NCI-H1105 (cell line): ENCODE results near the gene STAP2.

ENCODE experiments used
- DNase-seq: peaks from one replicate; lab custom pipeline; 2025; lab: John Stamatoyannopoulos, UW

STAP2 gene

DNA sequence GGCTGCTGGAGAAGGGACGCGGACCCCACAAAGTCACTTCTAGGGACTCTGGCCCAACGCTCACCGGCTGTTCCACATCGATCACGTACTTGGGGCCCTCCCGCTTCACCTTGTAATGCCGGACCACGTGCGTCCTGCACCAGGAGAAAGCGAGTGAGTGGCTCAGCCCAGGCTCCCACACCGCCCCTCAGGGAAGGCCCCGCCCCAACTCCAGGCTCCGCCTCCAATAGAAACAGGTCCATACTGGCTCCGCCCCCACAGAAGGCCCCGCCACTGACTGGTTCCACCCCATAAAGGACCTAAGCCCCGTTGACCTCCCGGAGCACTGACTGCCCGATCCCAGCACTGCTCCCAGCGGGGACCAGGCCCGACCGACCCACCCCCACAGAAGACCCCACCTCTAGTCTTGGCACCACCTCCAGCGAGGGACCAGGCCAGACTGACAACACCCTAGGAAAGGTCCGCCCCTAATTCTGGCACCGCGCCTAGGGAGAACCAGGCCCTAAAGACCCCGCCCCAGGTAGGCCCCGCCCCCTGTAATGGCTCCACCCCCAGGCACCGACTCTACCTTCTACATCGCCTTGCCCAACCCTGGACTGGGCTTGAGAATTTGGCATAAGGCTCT is 11.3 kb downstream of the STAP2 start:
- no peak for DNase-seq

DNA sequence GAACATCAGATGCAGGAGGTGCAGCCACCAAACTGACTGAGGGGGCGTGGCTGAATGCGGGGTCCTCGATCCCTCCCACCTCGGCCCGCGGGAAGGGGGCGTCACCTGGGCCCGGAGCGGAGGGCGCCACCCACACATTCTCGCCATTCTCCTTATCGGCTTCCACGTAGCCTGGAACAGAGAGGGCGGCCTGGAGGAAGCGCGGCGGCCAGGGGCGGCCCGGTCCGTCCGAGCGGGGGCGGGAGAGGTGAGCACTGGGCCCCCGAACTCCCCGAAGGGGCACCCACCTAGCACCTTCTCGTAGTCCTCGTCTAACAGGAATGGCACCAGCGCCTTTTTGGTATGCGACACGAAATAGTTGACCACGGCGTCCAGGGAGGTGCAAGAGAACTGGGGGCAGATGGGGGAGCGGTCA is 11.8 kb downstream of the STAP2 start:
- no peak for DNase-seq

DNA sequence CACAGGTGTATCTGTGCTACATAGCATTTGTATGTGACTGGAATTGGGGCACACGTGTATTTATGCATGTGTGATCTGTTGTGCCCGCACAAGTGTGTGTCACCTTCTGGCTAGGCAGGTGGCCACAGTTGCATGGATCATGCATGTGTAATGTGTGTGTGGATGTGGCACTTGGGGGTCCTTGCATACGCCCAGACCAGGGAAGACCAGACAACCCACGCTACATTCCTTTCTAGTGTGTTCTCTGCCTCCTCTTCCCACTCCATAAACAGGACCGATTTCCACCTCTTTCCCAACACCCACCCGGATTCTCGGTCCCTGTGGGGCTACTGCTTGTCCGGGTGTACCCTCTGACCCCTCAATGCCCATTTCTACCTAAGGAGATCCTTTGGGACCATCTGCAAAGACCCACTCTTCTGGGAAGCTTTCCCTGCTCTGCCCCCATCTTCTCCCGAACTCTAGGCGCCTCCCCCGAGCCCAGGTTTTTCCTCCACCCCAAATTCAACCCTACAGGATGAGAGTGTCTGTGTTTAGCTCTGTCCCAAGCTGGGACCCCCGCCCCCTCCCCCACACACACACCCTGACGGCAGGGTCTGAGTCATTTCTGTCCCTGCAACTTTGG is 12.3 kb downstream of the STAP2 start:
- DNase-seq, result no peak

- DNase-seq, result no peak
Observed at GRCh38 chr19:4324228-4324627, 14.4 kb downstream of the STAP2 start.

- no peak for DNase-seq
Observed at GRCh38 chr19:4323692-4324091, 14.9 kb downstream of the STAP2 start.

GRCh38 chr19:4322942-4323665 is 15.5 kb downstream of the STAP2 start:
- no peak for DNase-seq

DNA sequence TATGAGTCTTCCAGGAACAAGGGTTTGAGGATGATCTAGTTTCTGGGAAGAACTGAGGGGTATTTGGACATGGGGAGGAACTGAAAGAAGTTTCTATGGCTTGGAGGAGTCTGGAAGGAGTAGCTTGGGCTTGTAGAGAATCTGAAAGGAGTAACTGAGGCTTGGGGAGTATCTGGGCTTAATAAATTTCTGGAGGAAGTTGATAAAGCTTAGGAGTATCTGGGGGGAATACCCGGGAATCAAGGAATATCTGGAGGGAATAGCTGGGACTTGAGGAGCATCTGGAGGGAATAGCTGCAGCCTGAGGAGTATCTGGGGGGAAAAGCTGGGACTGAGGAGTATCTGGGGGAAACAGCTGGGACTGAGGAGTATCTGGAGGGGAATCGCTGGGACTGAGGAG is 18.2 kb downstream of the STAP2 start:
- no peak for DNase-seq

- DNase-seq, result no peak
Observed at GRCh38 chr19:4319067-4319718, 19.4 kb downstream of the STAP2 start.

DNA sequence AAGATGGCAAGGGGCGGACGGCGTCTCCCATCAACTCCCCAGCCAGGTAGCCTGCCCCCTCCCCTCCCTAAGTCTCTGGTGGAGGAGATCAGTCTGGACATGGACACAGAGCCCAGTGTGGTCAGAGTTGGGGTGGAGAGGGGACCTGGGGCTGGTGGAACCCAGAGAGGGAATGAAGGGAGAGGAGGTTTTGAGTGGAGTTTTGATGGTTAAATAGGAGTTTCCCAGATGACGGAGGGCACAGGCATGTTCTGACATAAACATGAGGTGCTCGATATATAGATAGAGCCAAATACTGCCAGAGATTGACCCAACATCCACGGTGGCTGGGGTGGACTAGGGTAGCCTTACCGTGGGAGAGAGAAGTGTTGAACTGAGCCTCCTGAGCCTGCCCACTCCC is 20.2 kb downstream of the STAP2 start:
- no peak for DNase-seq

- DNase-seq, result no peak
Observed at GRCh38 chr19:4316956-4317355, 21.7 kb downstream of the STAP2 start.

DNA sequence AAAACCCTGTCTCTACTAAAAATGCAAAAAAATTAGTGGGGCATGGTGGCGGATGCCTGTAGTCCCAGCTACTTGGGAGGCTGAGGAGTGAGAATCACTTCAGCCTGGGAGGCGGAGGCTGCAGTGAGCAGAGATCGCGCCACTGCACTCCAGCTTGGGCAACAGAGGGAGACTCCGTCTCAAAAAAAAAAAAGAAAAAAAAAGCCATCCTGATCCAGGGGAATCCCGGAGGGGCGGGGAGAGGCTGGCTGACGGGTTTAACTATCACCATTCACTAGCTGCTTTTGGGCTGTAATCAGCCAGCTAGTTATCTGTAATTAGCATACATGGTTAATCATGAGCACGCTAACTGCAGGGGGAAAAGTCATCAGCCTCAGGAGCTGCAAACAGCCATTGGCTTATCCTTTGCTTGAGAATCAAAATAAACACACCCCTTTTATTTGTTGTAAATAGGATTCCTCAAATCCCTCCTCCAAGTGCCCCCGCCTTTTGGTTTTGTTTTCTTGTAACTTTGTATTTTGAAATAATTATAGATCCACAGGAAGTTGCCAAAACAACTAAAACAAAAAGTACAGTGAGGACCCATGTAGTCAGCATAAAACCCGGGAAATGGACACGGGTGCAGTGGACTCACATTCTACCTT is 24.7 kb downstream of the STAP2 start:
- no peak for DNase-seq

DNA sequence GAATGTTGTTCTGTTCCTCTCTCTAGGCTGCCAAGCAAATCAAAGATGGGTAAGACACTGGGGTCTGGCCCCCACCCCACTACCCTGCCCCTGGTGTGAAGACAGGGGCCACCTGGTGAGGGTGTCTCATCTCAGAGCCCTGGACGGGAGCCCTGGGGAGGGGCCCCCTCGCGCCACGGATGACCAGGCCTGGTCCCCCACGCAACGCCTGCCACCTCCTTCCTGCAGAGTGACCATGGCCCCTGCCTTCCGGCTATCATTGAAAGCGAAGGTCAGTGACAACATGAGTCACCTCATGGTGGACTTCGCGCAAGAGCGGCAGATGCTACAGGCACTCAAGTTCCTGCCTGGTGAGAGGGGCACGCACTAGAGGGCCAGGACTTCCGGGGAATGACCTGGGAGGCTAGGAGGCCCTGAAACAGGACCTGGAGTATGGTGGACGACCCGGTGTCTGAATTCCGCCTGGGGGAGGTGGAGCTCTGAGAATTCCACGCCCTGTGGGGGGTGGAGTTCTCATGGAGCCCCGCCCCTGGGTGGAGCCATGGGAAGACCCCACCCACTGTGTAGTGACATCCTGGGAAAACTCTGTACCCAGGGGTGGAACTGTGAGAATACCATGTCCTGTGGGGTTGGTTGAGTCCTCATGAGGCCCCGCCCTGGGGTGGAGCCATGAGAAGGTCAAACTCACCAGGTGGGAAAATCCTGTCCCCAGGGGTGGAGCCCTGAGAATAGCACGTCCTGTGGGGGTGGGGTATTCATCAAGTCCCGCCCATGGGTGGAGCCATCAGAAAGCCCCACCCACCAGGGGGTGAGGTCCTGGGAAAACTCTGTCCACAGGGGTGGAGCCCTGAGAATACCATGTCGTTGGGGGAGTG is 28.1 kb downstream of the STAP2 start:
- no peak for DNase-seq

GRCh38 chr19:4305659-4306058 is 33.0 kb downstream of the STAP2 start:
- DNase-seq, result no peak

- no peak for DNase-seq
Observed at GRCh38 chr19:4305257-4305612, 33.4 kb downstream of the STAP2 start.

DNA sequence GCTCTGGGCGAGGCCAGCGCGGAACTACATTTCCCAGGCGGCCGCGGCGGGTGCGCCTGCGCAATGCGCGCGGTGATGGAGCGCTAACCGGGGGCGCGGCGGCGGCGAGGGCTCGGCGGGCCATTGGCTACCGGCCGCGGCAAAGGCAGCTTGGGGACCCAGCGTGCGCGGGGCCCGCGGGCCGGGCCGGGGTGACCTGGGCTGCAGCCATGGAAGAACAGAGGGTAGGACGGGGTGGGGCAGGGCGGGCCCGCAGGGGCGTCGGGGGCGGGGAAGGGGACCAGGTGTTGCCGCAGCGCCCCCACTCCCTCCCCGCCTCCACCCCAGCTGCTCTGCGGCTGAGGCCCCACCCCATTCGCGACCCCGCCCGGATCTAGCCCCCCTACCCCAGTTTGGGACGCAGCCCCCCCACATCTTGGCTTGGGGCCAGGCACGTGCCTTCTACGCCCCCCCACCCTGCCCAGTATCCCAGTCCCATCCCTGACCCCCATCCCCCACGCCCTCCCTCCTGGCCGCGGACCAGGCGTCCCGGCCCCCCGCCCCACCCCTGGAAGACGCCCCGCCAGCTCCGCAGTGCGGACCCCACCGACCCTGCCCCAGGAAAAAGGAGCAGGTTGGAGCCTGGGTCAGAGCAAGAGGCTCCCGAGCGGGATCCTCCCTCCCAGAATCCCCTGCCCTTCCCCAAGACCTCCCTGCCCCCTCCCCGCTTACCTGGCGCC is 33.9 kb downstream of the STAP2 start, which contains the start of gene FSD1:
TSS of gene FSD1 (plus strand) at position 61 of the 719 bp plus-strand sequence. CDS start at position 210, 149 bp downstream.
- DNase-seq, result peak; percentile 70

DNA sequence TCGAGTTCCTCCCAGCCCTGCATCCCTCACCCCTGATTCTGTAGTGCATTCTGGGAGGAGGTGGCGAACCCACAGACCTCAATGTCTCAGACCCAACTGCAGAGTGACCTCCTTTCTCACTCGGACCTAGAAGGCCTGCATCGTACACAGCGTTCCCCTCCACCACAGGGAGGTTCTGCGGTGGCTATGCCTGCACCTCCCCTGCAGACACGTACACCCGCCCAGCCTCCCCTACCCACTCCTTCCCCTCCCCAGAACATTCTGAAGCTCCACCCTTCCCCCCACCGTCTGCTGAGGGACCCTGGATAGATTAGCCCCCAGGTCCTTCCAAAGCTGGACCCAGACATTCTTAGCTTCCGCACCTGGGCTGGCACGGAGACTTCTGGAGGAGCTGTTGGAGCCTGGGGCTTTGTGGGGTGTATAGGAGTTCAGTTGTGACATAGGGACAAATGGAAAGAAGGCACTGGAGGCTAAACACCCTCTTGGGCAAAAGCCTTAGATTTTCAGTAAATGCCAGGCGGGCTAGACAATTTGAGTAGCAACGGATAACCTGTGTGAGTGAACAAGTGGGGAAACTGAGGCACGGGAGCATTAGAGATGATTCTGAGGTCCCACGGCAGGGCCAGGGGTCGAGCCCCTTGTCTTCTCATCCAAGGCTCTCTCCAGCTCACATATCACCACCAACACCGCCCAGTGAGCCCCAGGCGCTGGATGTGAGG is 34.6 kb downstream of the STAP2 start:
- DNase-seq, result no peak

DNA sequence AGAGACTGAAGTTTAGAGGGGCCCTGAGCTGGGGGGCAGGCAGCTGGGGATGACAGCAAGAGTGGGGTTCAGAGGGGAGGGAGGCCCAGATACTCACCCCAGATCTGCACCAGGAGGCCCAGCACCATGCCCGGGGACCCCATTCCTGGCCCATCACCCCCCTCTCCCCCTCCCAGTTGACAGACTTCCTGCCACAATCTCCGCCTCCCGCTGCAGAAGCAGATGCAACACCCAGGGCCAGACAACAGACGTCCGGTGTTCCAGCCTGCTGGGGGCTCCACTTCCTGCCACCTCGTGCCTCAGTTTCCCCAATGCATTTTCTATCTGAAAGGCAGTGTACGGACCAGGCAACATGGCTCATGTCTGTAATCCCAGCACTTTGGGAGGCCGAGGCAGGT is 36.4 kb downstream of the STAP2 start, which contains the start of gene TMIGD2:
TSS of gene TMIGD2 (minus strand) at position 147 of the 398 bp plus-strand sequence. CDS start at position 143, 4 bp downstream.
- DNase-seq, result no peak

GRCh38 chr19:4301590-4302242 is 36.9 kb downstream of the STAP2 start:
- DNase-seq, result no peak

DNA sequence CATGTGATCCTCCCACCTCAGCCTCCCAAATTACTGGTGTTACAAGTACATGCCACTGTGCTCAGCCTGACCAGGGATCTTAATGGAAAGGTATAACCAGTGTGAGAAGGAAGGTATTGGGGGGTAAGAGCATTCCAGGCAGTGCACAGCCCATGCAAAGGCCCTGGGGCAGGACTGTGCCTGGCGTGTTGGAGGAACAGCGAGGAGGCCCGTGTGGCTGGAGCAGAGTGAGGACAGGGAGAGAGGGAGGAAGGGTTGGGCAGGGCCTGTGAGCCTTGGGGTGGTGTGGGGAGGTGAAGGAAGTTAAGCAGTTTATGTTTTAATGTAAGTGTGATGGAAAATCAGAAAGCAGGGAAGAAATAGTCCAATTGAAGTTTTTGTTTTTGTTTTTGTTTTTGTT is 38.0 kb downstream of the STAP2 start:
- DNase-seq, result no peak
